Activated naive CD4-positive, alpha-beta T cell (primary cell): ENCODE results near the gene MERTK.

Source experiments
- DNase-seq, 4 experiments: peaks; one replicate each; lab custom pipeline; 2025; lab: John Stamatoyannopoulos, UW

MERTK gene

GRCh38 chr2:112077814-112078213 lies 179.4 kb downstream of the MERTK start:
- no peak for DNase-seq
